CD8-positive, alpha-beta memory T cell (primary cell): Measurements from ENCODE around the gene GABRD. TPM values are rescaled to one million over a fixed set of nuclear protein-coding genes. Genes with fewer than 3 reads are reported as not detected.

ENCODE experiments used
- CTCF ChIA-PET: fragments of 350-600 bp; sonication (Branson Sonifier 250); formaldehyde crosslinking; loops from one replicate; lab custom pipeline; 2021; ENCODE audit warnings: antibody characterized with exemption; lab: Charles Lee
- POLR2A ChIA-PET: fragments of 350-600 bp; sonication (Branson Sonifier 250); formaldehyde crosslinking; loops from one replicate; lab custom pipeline; 2021; ENCODE audit warnings: antibody characterized with exemption; lab: Charles Lee
- DNase-seq, 5 donors: peaks; one replicate each; pipeline versions ENCODE4 v3.0.0 to v3.0.0-alpha.2; 2020 to 2022; ENCODE audit warnings: mixed read lengths in 1 of 5
- H3K27ac ChIP-seq: one replicate; pipeline ENCODE4 v1.7.0; 2013; ENCODE audit warnings: low read depth, mild to moderate bottlenecking, low read length, moderate library complexity
- H3K27me3 ChIP-seq: 2 replicates; pipeline ENCODE4 v1.7.0; 2013; ENCODE audit warnings: low read length, mild to moderate bottlenecking; ENCODE audit not compliant: insufficient read depth, poor library complexity, severe bottlenecking
- H3K36me3 ChIP-seq: 2 replicates; pipeline ENCODE4 v1.7.0; 2013; ENCODE audit warnings: mild to moderate bottlenecking, low read length, moderate library complexity; ENCODE audit not compliant: insufficient read depth
- H3K4me1 ChIP-seq: 2 replicates; pipeline ENCODE4 v1.7.0; 2013; ENCODE audit warnings: mild to moderate bottlenecking, low read length, moderate library complexity; ENCODE audit not compliant: insufficient read depth
- H3K4me3 ChIP-seq: 2 replicates; pipeline ENCODE4 v1.7.0; 2013; ENCODE audit warnings: mild to moderate bottlenecking, low read length
- H3K9me3 ChIP-seq: 2 replicates; pipeline ENCODE4 v1.7.0; 2013; ENCODE audit warnings: mild to moderate bottlenecking, low read length
- H3K27ac Mint-ChIP-seq, 8 donors: one replicate each; pipeline ENCODE4 v1.8.0; 2020 to 2021; ENCODE audit warnings: mixed read lengths in 8 of 8, mild to moderate bottlenecking in 6 of 8, inconsistent platforms in 3 of 8, moderate library complexity in 3 of 8
- H3K27me3 Mint-ChIP-seq, 2 donors: one replicate each; pipeline ENCODE4 v1.8.0; 2020 to 2021; ENCODE audit warnings: mixed read lengths in 2 of 2, mild to moderate bottlenecking in 1 of 2, moderate library complexity in 1 of 2
- H3K36me3 Mint-ChIP-seq, 3 donors: one replicate each; pipeline ENCODE4 v1.8.0; 2020 to 2021; ENCODE audit warnings: mixed read lengths in 3 of 3, inconsistent platforms in 1 of 3, mild to moderate bottlenecking in 1 of 3
- H3K4me1 Mint-ChIP-seq, 3 donors: one replicate each; pipeline ENCODE4 v1.8.0; 2020 to 2021; ENCODE audit warnings: mixed read lengths in 3 of 3, inconsistent platforms in 1 of 3, mild to moderate bottlenecking in 1 of 3
- H3K4me3 Mint-ChIP-seq, 7 donors: one replicate each; pipeline ENCODE4 v1.8.0; 2020 to 2021; ENCODE audit warnings: mixed read lengths in 7 of 7, mild to moderate bottlenecking in 6 of 7, moderate library complexity in 4 of 7, inconsistent platforms in 2 of 7
- H3K9me3 Mint-ChIP-seq, 5 donors: one replicate each; pipeline ENCODE4 v1.8.0; 2020 to 2022; ENCODE audit warnings: mixed read lengths in 5 of 5, mild to moderate bottlenecking in 3 of 5, moderate library complexity in 2 of 5, inconsistent platforms in 1 of 5
- polyA plus RNA-seq: library from polyadenylated mRNA; unstranded; fragments of 300-500 nt; fragmentation: Illumina TruSeq; gene quantifications from one replicate; pipeline ENCODE4 v1.2.3, GENCODE V29; 2021
- total RNA-seq, 2 experiments: library from RNA; stranded (reverse); gene quantifications; one replicate each; pipeline ENCODE4 v1.2.3, GENCODE V29; 2021

Gene GABRD
- total and polyA plus RNA-seq, 3 experiments from 2014 or later, result not detected

DNA sequence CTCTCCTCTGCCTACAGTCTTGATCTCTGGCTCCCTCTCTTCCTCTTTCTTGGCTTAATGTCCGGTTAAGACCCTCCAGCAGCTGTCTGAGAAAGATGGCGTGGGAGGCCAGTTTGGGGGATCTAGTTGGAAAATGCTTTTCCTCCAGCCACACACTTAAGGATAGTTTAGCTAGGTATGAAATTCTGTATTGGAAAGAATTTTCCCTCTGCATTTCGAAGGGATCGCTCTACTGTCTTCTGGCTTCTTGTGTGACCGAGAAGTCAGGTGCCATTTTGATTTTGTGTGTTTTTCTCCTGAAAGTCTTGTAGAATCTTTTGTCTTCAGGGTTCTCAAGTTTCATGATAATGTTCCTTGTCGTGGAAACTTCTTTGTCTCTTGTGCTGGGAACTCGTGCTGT, 59.0 kb downstream of the GABRD start:
- H3K27me3 ChIP-seq, result no peaks in the 10 kb centered on the region
- Mint-ChIP-seq H3K9me3 (peaks cover 18 to 27% (median 20%) of the 10 kb centered on the region in 5 donors), H3K27ac (no peak overlapping the region), H3K27me3 (no peaks in the 10 kb centered on the region), H3K4me3 (no peak overlapping the region), H3K36me3 (peaks cover 19 to 45% (median 30%) of the 10 kb centered on the region in 3 donors), H3K4me1 (peaks cover 4 to 13% (median 7%) of the 10 kb centered on the region in 3 donors)
- DNase-seq, result no peak
- ChIA-PET CTCF (no interaction called here), POLR2A (no interaction called here)
- peaks cover 11% of the 10 kb centered on the region for H3K9me3 ChIP-seq
- no peaks in the 10 kb centered on the region for H3K4me1 ChIP-seq
- H3K27ac ChIP-seq, result no peak overlapping the region
- no peak overlapping the region for H3K4me3 ChIP-seq
- H3K36me3 ChIP-seq, result no peaks in the 10 kb centered on the region

GRCh38 chr1:2079396-2080085, 60.4 kb downstream of the GABRD start:
- H3K27me3 Mint-ChIP-seq, result no peaks in the 10 kb centered on the region
- DNase-seq, result no peak
- H3K4me1 ChIP-seq, result no peaks in the 10 kb centered on the region
- H3K9me3 Mint-ChIP-seq, result peaks cover 18 to 27% (median 20%) of the 10 kb centered on the region in 5 donors
- ChIA-PET POLR2A (no interaction called here), CTCF (no interaction called here)
- H3K4me3 Mint-ChIP-seq, result no peak overlapping the region
- no peak overlapping the region for H3K27ac ChIP-seq
- peak overlapping the region in 1 of 8 donors; percentile 47 for H3K27ac Mint-ChIP-seq
- H3K36me3 Mint-ChIP-seq, result peaks cover 19 to 44% (median 30%) of the 10 kb centered on the region in 3 donors
- no peaks in the 10 kb centered on the region for H3K27me3 ChIP-seq
- no peak overlapping the region for H3K4me3 ChIP-seq
- peaks cover 4 to 13% (median 6%) of the 10 kb centered on the region in 3 donors for H3K4me1 Mint-ChIP-seq
- no peaks in the 10 kb centered on the region for H3K36me3 ChIP-seq
- peaks cover 11% of the 10 kb centered on the region for H3K9me3 ChIP-seq

GRCh38 chr1:2080140-2080539, 61.0 kb downstream of the GABRD start:
- Histone ChIP-seq H3K36me3 (no peaks in the 10 kb centered on the region), H3K9me3 (peaks cover 11% of the 10 kb centered on the region), H3K4me3 (no peak overlapping the region), H3K27me3 (no peaks in the 10 kb centered on the region), H3K4me1 (no peaks in the 10 kb centered on the region), H3K27ac (no peak overlapping the region)
- Mint-ChIP-seq H3K27ac (no peak overlapping the region), H3K27me3 (no peaks in the 10 kb centered on the region), H3K4me3 (no peak overlapping the region), H3K4me1 (peaks cover 4 to 13% (median 5%) of the 10 kb centered on the region in 3 donors), H3K9me3 (peaks cover 18 to 27% (median 20%) of the 10 kb centered on the region in 5 donors), H3K36me3 (peaks cover 19 to 40% (median 30%) of the 10 kb centered on the region in 3 donors)
- CTCF ChIA-PET, result no interaction called here
- no peak for DNase-seq
- POLR2A ChIA-PET, result no interaction called here

Other genes starting within 250 kb of the GABRD start
- 10 to 100 TPM; 75.4 to 77.0 TPM for gene NADK, start 240.9 kb upstream of the GABRD start, total RNA-seq
- gene NADK, start 240.9 kb upstream of the GABRD start, polyA plus RNA-seq, result 29.9 TPM
- gene GNB1, start 128.3 kb upstream of the GABRD start, total RNA-seq, result 100 to 1,000 TPM; 436 to 470 TPM
- 114 TPM for gene GNB1, start 128.3 kb upstream of the GABRD start, polyA plus RNA-seq
- under 1 TPM; 0.46 to 0.78 TPM for gene CALML6, start 104.1 kb upstream of the GABRD start, total RNA-seq
- gene CALML6, start 104.1 kb upstream of the GABRD start, polyA plus RNA-seq, result not detected
- gene TMEM52, start 100.1 kb upstream of the GABRD start, total RNA-seq, result 1 to 10 TPM in 1 of 2 experiments, under 1 TPM in 1; 0.94 to 1.4 TPM
- 0.32 TPM for gene TMEM52, start 100.1 kb upstream of the GABRD start, polyA plus RNA-seq
- gene CFAP74, start 15.6 kb upstream of the GABRD start, total RNA-seq, result not detected
- not detected for gene CFAP74, start 15.6 kb upstream of the GABRD start, polyA plus RNA-seq
- gene PRKCZ, start 31.1 kb downstream of the GABRD start, total RNA-seq, result 10 to 100 TPM; 13.8 to 15.4 TPM
- gene PRKCZ, start 31.1 kb downstream of the GABRD start, polyA plus RNA-seq, result 17.4 TPM
- gene FAAP20, start 175.4 kb downstream of the GABRD start, total RNA-seq, result 10 to 100 TPM; 65.0 to 72.5 TPM
- 66.4 TPM for gene FAAP20, start 175.4 kb downstream of the GABRD start, polyA plus RNA-seq
- gene SKI, start 209.0 kb downstream of the GABRD start, total RNA-seq, result 10 to 100 TPM; 35.9 to 38.4 TPM
- gene SKI, start 209.0 kb downstream of the GABRD start, polyA plus RNA-seq, result 0.94 TPM